ENCODE results near the gene CTBP1.

The CTBP1 gene

GRCh38 chr4:1196421-1197183 is 52.3 kb downstream of the CTBP1 start:
- DNase-seq (ENCODE audit: low read depth in 2 of 2), result no peak

- DNase-seq (ENCODE audit: low read depth in 2 of 2), result no peak
Observed at GRCh38 chr4:1195891-1196401, 53.0 kb downstream of the CTBP1 start.

GRCh38 chr4:1195109-1195671 is 53.7 kb downstream of the CTBP1 start:
- DNase-seq (ENCODE audit: low read depth in 2 of 2), result no peak

GRCh38 chr4:1194010-1194900 is 54.7 kb downstream of the CTBP1 start:
- no peak for DNase-seq (ENCODE audit: low read depth in 2 of 2)

- no peak for DNase-seq (ENCODE audit: low read depth in 2 of 2)
Observed at GRCh38 chr4:1193206-1194009, 55.5 kb downstream of the CTBP1 start.

- no peak for DNase-seq (ENCODE audit: low read depth in 2 of 2)
Observed at GRCh38 chr4:1192493-1193205, 56.3 kb downstream of the CTBP1 start.

GRCh38 chr4:1192091-1192492 is 56.8 kb downstream of the CTBP1 start:
- DNase-seq (ENCODE audit: low read depth in 2 of 2), result no peak

GRCh38 chr4:1191621-1192020 is 57.3 kb downstream of the CTBP1 start:
- DNase-seq (ENCODE audit: low read depth in 2 of 2), result no peak

- DNase-seq (ENCODE audit: low read depth in 2 of 2), result no peak
Observed at GRCh38 chr4:1187182-1187581, 61.7 kb downstream of the CTBP1 start.

- DNase-seq (ENCODE audit: low read depth in 2 of 2), result no peak
Observed at GRCh38 chr4:1183985-1184773, 64.8 kb downstream of the CTBP1 start.

- DNase-seq (ENCODE audit: low read depth in 2 of 2), result no peak
Observed at GRCh38 chr4:1182313-1182712, 66.6 kb downstream of the CTBP1 start.

GRCh38 chr4:1180663-1181062 is 68.3 kb downstream of the CTBP1 start:
- no peak for DNase-seq (ENCODE audit: low read depth in 2 of 2)

- no peak for DNase-seq (ENCODE audit: low read depth in 2 of 2)
Observed at GRCh38 chr4:1179976-1180375, 69.0 kb downstream of the CTBP1 start.

GRCh38 chr4:1179089-1179441 is 69.9 kb downstream of the CTBP1 start:
- DNase-seq (ENCODE audit: low read depth in 2 of 2), result no peak

- no peak for DNase-seq (ENCODE audit: low read depth in 2 of 2)
Observed at GRCh38 chr4:1178300-1179088, 70.4 kb downstream of the CTBP1 start.

GRCh38 chr4:1177274-1178141 is 71.4 kb downstream of the CTBP1 start:
- no peak for DNase-seq (ENCODE audit: low read depth in 2 of 2)

- DNase-seq (ENCODE audit: low read depth in 2 of 2), result no peak
Observed at GRCh38 chr4:1176398-1177273, 72.3 kb downstream of the CTBP1 start.
